ENCODE data around the gene TNIP3. TPM values are rescaled to one million over a fixed set of nuclear protein-coding genes. Genes with fewer than 3 reads are reported as not detected.

Gene TNIP3
- total RNA-seq, 1 donor from 2014 or later, result 3.4 TPM

GRCh38 chr4:121094297-121094966 is 69.7 kb downstream of the TNIP3 start:
- intact Hi-C loops (cut with micrococcal nuclease), result no loop called here

GRCh38 chr4:121093261-121093660 is 70.9 kb downstream of the TNIP3 start:
- intact Hi-C loops (cut with micrococcal nuclease), result no loop called here

GRCh38 chr4:121091941-121092340 is 72.2 kb downstream of the TNIP3 start:
- intact Hi-C loops (cut with micrococcal nuclease), result no loop called here

GRCh38 chr4:121088867-121089266 is 75.3 kb downstream of the TNIP3 start:
- intact Hi-C loops (cut with micrococcal nuclease), result no loop called here

Other genes with a start within 250 kb of the TNIP3 start
- gene PRDM5, start 241.6 kb downstream of the TNIP3 start, total RNA-seq, result not detected in 2 replicates
- 0.29 TPM in 1 of 2 replicates, not detected in the other for gene NDNF, start 91.8 kb downstream of the TNIP3 start, total RNA-seq
- gene QRFPR, start 216.7 kb upstream of the TNIP3 start, total RNA-seq, result not detected in 2 replicates

All from T-helper 1 cell treated with Interleukin-12 subunit alpha and Interleukin-12 subunit beta and Interleukin-4 antibody, amounts not matched to agents 30 ng/mL and 1 ng/mL, for 36 hours (primary cell).